NCI-H2029 (cell line): ENCODE measurements around the gene SORBS2.

Source experiments
- DNase-seq: peaks from one replicate; lab custom pipeline; 2025; lab: John Stamatoyannopoulos, UW

The SORBS2 gene

DNA sequence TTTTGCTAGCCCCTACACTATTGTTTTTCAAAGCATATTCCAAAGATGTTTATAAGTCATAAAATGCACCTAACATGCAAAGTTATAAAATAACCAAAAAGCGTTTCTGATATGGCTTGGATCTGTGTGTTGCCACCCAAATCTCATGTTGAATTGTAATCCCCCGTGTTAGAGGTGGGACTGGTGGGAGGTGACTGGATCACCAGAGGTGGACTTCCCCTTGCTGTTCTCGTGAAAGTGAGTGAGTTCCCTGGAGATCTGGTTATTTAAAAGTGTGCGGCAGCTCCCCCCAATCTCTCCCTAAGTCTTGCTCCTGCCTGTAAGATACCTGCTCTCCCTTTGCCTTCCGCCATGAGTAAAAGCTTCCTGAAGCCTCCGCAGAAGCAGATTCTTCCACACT is 22.8 kb upstream of the SORBS2 start:
- no peak for DNase-seq

DNA sequence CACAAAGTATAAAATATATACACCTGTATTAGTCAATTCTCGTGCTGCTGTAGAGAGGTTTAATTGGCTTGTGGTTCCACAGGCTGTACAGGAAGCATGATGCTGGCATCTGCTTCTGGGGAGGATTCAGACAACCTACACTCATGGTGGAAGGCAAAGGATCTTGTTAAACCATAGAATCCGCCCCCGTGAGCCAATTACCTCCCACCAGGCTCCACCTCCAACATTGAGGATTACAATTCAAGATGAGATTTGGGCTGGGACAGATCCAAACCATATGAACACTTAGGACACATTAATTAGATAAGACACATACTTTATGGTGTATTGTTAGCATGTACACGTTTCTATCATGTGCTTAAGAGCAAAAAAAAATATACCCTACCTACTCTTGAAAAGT is 22.1 kb upstream of the SORBS2 start:
- DNase-seq: no peak

DNA sequence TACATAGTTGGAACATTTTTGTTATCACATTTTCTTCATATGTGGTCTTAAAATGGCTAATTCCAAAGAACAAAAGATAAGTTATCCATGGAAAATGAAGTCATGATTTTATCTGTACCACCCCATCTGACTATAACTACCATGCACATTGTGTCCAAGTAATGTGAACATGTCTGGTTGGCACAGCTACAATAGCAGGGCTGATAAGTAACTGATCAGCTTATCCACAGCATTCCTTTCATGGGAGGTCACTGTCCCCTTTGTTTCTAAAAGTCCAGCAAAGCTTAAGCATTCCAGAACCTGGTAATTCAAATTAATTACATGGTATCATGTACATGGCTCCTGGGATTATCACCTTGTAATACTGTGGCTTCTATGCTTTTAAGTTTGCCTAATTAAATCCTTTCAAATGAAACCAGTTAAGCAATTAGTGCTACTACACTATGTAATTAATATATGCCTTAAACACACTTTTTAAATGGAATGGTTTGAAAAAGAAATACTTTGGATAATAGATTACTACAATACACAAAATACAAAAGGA is 21.1 kb upstream of the SORBS2 start:
- no peak for DNase-seq

DNA sequence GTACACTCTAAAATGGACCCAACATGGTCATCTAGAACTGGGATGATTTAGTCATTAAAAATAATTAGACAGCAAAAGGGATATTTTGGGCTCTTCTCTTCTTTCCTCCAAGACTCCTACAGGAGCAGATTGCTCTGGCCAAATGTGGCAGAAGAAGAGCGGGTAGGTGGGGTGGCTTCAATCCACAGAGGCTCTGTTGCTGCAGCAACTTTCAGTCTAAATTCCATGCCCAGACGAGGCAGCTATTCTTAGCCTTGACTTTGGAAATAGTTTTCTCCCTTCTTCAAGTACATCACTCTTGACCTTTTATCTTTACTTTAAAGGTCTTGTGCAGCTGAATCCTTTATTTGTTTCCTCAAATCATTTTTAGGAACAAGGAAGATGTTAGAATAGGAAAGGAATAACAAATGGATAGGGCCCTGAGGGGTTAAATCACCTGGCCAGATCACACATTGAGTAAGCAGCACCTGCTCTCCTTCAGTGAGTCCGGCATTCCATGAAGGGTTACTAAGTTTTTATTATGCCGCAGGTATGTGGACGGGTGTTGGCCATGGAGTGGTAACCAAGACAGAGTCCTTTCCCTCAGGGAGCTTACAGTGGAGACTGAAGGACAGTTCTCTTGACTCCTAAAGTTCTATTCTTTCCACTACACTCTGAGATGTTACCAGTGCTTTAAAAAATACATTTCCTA is 19.3 kb upstream of the SORBS2 start:
- DNase-seq: no peak

DNA sequence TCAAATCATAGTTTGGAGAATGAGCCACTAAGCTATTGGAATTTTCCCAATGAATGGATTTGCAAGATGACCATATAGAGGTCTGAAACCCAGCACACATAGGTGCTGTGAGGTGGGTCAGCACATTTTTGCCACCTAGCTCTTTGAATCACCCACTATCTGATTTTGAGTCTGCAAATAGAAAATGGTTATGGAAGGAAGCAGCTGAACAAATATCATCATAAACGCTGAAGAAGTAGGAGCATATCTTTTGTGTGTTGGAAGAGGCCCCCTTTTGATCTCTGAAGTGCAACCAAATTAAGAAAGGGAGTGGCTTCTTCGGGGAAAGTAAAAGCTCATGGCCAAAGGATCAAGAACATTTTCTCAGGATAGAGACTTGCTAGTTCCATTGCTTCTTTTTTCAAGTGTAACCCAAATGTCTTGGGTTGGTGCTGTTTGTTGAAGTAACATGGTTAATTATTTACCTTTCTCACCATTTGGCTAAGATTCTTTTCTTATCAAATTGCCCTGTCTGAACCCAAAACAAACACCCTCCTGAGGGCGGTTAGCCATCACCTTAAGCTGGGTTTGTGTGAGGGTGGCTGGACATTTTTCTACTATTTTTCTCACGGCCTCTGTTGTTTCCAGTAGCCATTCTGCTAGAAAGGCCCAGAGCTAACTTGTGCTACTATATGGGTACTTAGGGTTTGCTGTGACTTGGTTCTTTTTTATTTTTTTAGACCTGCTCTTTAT is 18.4 kb upstream of the SORBS2 start:
- DNase-seq: no peak

DNA sequence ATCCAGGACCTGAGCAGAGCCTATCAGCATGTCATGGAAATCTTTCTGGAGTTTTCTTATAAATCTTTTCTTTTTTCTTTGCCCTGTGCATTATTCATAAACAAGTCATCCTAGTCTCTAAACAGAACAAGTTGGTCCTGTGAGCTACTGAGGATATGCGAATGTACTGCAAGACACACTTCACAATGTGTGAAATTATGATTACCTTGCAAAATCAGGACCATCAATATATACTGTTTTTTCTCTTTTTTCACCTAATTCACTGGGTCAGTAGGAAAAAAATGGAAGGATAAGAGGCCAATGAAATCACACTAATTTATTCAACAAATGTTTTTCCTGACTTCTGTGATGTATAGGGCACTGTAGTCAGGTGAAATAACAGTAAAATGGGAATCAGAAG is 14.4 kb upstream of the SORBS2 start:
- DNase-seq: no peak

DNA sequence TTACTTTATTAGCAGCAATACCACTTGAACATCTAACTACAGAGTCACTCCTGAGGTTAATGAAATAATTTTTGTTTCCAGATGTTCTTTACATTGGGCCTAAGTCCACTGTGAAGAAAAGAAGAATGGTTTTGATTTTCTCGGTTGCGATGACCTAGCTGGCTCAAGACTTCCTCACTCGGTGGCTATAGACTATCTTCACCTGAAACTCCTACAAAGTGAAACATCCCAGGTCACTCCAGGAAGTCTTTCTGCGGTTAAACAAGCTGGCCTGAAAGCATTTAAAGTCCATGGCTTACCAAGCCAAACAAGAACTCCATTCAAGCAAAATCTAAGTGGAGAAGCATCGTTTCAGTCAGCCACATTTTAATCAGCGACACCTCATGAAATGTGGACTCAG is 13.7 kb upstream of the SORBS2 start:
- DNase-seq: no peak

DNA sequence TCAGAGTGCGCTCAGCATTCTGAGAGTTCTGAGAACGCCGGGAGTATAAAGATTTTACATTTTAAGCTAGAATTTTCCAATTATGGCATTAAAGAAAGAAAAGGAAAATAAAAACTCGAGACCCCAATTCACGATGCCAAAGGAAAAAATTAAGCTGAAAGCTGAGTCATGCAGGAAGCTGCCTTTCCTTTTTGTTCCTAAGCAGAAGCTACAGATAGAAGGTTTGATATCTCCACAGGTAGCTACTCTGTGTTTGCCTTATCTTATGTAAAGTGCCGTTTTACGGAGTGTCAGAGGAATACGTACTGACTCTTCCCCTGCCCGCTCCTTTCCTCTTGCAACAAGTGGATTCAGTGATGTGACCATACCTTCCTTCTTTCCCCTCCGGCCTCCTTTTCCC is 10.8 kb upstream of the SORBS2 start:
- no peak for DNase-seq

DNA sequence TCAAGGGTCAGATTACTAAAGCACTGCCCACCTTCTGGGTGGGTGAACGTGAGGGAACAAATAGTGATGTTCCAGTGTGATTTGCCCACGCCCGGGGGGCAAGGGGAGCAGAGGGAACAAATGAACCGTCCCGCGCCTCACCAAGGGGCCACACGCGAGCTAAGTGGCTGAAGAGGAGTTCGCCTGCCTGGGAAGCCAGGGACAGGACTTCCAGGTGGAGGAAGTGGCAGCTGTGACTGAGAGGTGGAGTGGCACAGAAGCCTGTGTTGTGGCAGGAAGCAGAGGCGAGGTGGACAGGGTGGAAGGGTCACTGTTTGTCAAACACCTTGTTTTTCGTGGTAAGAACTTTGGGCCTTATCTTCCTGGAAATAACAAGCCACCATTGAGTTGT is 9.0 kb upstream of the SORBS2 start:
- no peak for DNase-seq

DNA sequence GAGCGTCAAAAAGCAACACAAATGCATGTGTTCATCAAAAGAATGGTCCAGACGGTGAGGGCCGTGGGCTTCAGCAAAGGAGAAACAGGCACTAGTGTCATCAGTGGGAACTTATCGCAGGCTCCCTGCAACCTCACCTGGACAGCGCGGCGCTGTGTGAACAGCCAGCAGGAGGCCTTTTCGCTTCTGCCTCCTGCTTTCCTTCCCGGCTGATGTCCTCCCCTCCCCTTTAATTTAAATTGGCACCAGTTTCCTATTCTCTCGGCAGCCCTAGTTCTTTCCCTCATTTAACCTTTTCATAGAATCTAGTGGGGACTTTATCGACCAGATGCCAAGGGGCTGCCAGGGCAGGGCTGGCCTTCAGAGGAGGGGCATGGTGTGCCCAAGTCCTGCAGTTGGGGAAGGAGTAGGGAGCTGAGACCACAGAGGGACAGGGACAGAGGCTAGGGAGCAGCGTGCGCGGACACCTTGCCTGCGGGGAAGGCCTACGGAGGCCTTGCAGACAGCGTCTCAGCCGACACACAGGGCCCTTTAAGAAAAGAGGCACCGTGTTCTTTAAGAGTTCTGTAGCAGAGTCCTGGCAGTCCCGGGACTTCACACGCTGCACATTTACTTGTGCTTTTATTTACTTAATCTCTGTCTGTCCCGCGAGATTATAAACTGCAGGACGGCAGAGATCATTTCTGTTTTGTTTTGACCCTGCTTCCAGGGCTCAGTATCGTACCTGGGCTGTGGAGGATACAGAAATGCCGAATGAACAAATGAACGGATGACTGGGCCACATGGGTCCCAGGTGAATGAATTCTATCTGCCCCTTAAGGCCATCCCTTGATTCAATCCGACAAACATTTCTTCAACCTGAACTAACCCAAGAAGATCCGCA is 8.4 kb upstream of the SORBS2 start:
- no peak for DNase-seq

DNA sequence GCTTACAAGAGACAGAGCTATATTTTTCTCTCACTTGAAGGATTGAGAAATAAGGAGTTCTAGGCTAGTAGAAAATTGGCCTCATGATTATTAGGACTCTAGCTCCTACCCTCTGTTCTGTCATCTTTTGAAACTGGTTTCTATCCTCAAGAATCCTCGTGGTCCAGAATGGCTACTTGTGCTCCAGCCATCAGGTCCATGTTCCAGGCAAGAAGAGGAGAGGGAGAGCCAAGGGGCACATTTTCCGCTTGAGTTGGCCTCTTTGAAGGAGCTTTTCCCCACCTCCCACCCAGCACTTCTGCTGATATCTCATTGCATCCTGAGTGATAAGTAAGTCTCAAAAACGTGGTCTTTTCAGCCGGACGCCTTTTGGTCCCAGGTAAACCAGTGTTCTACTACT is 7.2 kb upstream of the SORBS2 start:
- DNase-seq: no peak

DNA sequence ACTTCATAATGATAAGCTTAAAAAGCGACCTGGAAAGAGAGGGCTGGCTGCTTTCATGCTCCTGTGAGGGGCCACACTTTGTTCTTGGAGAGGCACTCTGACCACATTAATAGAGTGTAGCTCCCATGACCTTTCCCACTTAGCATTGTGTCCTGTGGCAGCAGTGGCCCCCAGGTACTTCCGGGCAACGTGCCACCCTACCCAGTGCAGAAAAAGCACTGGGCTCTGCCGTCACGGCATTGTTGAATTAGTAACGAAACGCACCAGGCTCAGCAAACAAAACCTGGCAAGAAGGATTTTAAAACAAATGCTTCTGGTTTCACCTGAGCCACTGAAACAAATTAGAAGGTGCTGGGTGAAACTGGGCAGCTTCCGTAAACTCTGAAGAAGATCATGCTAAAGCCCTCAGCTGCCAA is 5.4 kb upstream of the SORBS2 start:
- peak; percentile 67 for DNase-seq

DNA sequence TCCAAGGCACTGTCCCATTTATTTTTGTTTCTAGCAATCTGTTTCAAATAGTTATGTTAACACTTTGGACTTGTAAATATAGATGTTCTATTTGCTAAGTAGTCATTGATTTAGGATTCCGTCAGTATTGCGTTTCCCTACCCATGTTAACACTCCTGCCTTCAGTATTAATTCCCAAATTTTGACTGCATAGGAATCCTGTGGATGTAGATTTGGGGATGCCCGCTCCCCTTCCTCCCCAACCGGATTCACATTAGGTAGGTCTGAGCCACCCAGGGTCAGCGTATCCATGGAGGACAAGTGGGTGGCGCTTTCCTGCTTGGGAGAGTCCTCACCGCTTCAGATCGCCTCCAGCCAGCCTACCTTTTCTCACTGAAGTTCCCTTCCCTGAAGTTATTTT is 1.1 kb upstream of the SORBS2 start:
- no peak for DNase-seq

DNA sequence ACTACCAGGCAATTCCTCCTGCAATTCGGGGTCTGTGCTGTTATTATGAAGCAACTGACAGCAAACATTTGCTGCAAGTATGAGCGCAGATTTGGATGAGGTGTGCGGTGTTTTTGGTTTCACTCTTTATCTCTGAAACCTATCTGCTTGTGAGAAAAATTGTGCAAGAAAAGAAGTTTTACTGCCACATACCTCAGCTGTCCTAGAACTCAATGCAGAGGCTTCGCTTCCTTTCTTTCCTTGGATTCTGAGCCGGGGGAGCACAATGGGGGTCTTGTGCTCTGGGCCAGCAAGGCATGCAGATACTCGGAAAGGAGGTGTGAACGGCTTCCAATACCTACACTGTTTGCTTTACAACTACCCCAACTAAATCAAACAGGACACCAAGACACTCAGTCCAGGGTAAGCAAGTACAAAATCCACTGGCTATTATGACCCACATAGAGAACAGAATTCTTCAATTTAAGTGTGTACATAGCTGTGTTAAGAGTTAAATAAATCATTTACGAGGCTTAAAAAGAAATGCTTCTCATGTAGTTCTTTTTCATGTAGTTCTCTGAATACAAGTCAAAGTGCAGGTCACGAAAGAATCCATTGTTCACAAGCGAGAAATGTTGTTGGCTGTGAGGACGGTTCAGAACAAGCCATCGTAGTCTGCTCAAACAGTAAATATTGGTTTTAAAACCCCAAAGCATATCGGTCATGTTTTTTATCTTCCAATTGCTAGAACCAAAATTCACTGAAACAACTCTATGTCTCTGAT is 1.1 kb downstream of the SORBS2 start:
- DNase-seq: no peak

DNA sequence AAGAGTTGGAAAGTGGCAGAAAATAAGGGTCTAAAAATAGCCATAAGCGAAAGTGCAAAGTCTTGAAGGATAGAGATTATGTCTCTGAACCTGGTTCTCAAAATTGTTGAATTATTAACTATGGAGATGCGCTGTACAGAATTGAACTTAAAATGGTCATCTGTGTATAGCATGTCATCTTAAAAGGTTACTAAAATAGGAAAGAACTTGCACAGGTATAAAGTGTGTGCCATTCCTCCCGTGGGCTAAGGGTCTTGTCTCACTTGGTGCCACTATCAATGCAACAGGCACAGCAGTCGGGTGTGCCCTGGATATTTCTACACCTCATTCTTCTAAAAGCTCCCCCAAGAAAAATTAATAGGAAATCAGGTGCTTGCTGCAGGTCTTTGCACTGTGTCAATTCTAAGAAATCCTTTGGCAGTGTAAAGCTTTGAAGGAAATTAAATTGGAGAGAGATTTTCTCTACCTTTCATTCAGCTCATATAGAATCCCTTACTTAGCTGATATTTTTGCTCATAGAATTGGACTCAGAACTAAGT is 2.4 kb downstream of the SORBS2 start:
- no peak for DNase-seq

DNA sequence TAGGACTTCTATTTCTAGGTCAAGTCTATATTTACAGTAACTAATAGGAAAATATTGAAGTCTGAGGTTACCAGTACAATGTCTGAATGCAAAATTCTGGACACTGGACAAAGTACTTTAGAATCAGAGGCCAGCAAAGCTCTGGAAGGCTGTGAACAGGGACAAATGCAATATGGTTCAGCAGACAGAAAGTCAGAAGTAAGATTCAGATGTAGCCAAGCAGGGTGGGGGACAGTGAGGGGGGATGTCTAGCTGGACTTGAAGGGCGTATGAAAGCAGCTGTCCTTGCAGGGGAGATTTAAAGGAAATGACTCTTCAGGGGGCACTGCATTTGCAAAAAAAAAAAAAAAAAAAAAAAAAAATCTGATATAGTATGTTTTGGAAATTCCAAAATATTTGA is 2.9 kb downstream of the SORBS2 start:
- no peak for DNase-seq

DNA sequence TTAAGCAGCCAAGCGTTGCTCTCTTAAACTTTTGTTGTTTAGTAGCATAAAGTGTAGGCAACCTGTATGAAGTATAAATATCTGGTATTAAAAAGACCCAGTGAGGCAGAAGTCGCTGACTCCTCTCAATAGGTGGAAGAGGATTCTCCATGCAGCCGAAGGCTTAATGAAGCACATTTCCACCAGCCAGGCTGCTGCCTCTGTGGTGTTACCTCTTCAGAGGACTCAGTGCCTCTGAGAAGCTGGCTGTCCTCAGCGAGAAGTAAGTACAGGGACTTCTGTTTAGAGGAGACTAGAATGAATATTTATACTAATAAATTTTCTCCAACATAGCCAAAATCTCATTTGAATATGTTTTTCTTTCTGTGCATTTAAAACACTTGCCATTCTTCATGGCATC is 6.0 kb downstream of the SORBS2 start:
- DNase-seq: no peak

DNA sequence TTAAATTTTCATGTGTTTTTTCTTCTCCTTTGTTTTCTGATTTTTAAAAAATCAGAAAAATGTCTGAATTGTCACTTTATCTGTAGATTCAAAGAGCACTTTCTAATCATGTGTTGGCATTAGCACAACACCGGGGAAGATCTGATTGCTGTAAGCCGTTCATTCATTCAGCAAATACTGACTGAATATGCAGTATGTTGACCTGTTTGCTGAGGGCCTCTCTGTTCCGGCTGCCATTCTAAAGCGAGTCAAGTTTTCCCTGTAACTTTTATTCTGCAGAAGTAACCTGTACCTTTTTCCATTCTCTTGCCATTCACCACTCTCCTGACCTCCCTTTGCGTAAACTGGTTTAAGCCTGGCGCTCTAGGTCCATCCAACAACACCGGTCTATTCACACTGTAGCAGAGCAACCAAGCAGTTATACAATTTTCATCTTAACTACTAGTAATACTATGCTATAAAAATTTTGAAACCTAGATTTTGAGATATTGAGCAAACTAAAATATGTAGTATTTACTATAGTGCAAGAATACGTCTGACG is 6.7 kb downstream of the SORBS2 start:
- no peak for DNase-seq

DNA sequence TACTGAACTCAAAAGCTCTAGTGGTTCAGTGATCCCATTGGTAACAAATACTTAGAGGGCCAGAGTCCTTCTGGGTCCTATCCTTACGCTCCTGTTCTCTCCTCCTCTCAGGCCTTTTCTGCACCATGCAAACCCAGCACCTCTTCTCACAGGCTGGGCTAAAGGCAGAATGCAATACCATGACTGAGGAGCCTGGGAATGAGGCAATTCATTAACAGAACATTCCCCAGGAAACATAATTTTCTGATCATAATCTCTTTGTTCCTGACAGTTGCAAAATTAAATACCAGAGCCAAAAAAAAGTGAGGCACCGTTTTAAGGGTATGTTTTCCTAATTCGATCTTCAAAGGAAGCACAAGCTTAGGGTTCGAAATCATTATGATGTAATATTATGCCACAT is 9.0 kb downstream of the SORBS2 start:
- no peak for DNase-seq

DNA sequence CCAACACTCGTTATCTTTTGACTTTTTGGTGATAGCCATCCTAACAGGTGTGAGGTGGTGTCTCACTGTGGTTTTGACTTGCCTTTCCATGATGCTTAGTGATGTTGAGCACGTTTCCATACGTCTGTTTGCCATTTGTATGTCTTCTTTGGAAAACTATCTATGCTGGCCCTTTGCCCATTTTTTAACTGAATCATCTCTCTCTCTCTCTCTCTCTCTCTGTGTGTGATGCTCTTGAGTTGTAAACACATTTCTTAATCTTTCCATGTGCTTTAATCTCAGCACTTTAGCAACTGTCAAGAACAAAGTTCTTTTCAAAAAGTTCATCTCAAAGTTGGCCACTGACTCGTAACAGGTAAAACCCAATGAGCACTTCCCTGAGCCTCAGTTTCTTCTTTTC is 10.5 kb downstream of the SORBS2 start:
- no peak for DNase-seq

DNA sequence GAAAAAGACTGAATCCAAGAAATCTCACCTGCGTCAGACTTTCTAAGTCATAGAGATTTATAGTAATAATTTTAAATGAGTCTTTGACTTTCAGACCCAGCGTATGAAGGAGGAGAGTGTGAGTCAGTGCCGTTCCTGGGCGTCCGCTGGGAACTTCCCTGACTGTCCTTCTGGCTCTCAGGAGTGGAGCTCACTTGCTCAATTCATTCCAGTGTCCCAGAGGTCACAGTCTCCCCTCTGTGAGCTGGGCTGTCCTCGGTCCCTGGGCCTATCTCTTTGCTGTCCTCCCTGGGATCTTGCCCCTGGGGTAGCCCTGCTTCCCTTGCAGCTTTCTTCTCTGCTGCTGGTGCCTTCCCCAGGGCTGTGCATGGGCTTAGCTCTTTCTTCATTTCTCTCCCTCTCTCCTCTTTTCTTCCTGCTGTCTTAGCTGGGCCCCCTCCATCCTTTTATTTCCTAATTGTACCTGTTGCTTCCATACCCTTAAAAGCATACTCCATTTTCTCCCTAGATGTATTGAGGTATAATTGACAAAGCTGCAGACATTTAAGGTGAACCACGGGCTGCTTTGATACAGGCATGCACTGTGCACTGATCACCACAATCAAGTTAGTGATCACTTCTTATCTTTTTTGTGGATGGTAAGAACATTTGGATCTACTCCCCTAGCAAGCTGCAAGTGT is 11.6 kb downstream of the SORBS2 start:
- no peak for DNase-seq
